Testis (tissue), 2 donors: ENCODE data around the gene TGM1.

Experiments used
- POLR2A ChIP-seq: fragments of 450-650 bp; IDR thresholded peaks from one replicate; pipeline ENCODE4 v1.6.1; 2017; ENCODE audit warnings: antibody characterized with exemption, mild to moderate bottlenecking, moderate library complexity
- TF ChIP-seq, protein P1 (sequence below), 3 experiments: fragments of 450-650 bp in 2 of 3; fragments of 200-600 bp in 1 of 3; sonication (generic) in 1 of 3; IDR thresholded peaks; one replicate each; pipeline ENCODE4 v1.5.1; 2016 to 2019; ENCODE audit warnings: antibody characterized with exemption in 3 of 3, mild to moderate bottlenecking in 2 of 3, moderate library complexity in 1 of 3

DNA sequence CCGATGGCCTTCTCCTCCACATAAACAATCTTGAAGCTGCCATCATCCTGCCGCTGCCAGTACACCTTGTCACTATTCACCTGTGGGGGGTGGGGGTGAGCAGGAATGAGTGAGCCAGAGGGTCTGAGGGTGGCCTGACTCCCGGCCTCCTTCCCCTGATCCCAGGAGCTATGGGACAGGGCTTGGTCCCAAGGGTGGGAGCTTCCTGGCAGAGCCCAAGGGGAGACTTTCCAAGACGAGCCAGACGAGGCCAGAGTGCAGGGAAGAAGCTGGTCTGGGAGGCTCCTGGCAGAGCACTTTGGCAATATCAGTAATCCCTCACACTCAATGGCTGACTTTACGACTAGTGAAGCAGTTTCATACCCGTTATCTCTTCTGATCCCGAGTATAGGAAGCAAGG, 7.5 kb downstream of the TGM1 start:
- TF ChIP-seq, protein P1, sequence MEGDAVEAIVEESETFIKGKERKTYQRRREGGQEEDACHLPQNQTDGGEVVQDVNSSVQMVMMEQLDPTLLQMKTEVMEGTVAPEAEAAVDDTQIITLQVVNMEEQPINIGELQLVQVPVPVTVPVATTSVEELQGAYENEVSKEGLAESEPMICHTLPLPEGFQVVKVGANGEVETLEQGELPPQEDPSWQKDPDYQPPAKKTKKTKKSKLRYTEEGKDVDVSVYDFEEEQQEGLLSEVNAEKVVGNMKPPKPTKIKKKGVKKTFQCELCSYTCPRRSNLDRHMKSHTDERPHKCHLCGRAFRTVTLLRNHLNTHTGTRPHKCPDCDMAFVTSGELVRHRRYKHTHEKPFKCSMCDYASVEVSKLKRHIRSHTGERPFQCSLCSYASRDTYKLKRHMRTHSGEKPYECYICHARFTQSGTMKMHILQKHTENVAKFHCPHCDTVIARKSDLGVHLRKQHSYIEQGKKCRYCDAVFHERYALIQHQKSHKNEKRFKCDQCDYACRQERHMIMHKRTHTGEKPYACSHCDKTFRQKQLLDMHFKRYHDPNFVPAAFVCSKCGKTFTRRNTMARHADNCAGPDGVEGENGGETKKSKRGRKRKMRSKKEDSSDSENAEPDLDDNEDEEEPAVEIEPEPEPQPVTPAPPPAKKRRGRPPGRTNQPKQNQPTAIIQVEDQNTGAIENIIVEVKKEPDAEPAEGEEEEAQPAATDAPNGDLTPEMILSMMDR (IDR thresholded peaks at IDR 0.05), result no peak
- TF ChIP-seq POLR2A, result no peak
